ENCODE measurements around the gene NXPH1. TPM values are rescaled to one million over a fixed set of nuclear protein-coding genes. Genes with fewer than 3 reads are reported as not detected.

NXPH1 gene
- total RNA-seq, 1 experiment from 2014 or later, result 1.2 TPM

DNA sequence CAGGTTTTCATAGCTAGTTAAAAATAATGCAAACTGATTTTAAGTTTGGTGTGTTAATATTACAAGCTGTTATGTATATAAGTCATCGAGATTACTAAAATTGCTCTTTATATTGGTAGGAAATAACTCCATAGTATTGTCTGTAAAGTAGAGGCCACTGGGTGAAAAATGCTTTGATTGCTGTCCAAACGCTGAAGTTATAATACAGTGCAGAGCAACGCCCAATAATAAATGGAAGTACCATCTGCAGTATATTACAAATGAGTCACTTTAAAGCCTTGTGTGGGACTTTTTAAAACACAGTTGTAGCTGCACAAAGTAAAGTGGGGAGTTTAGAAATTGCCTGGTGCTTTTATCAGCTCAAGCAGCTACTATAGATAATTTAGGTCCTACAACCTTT is 196.1 kb downstream of the NXPH1 start:
- peaks cover 15% of the 10 kb centered on the region for H3K4me1 ChIP-seq
- H3K27ac Mint-ChIP-seq (ENCODE audit: unreplicated experiment), result no peak overlapping the region
- ChIA-PET CTCF (no interaction called here), POLR2A (no interaction called here)
- H3K4me3 ChIP-seq (ENCODE audit: low read depth, low read length), result no peak overlapping the region
- intact Hi-C loops (cut with micrococcal nuclease; ENCODE audit: unreplicated experiment), result no loop called here
- H3K36me3 ChIP-seq (ENCODE audit: control insufficient read depth, insufficient read depth, low read length), result no peaks in the 10 kb centered on the region
- no TSS peak for BruUV-seq (replicated peaks)
- H3K4me3 Mint-ChIP-seq (ENCODE audit: unreplicated experiment), result no peak overlapping the region
- no peak for DNase-seq
- H3K4me1 Mint-ChIP-seq (ENCODE audit: low read depth, unreplicated experiment), result peaks cover 2% of the 10 kb centered on the region
- peaks cover 2% of the 10 kb centered on the region for H3K9me3 Mint-ChIP-seq (ENCODE audit: unreplicated experiment)
- H3K9me3 ChIP-seq, result no peaks in the 10 kb centered on the region
- H3K27me3 Mint-ChIP-seq (ENCODE audit: insufficient read depth, unreplicated experiment), result no peaks in the 10 kb centered on the region
- H3K27me3 ChIP-seq (replicated peaks; ENCODE audit: control insufficient read depth, insufficient read depth, low read length), result no peaks in the 10 kb centered on the region
- no peaks in the 10 kb centered on the region for H3K36me3 Mint-ChIP-seq (ENCODE audit: insufficient read depth, unreplicated experiment)
- TF ChIP-seq CTCF (IDR thresholded peaks at IDR 0.05; ENCODE audit: insufficient read depth in 1 of 2, low read depth in 1 of 2, low read length in 1 of 2, severe bottlenecking in 1 of 2, unreplicated experiment in 1 of 2), result no peak

DNA sequence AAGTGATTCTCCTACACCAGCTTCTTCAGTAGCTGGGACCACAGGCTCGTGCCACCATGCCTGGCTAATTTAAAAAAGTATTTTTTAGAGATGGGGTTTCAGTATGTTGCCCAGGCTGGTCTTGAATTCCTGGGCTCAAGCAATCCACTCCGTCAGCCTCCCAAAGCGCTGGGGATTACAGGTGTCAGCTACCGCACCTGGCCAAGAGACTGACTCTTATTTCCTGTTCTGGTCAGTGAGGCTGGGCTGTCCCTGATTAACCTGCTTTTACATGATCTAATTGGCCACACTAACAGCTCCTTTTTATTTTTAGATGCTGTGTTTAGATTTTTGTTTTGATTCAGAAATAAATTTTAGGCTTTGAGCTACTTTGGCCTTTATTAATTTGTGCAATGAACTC is 203.9 kb downstream of the NXPH1 start:
- H3K36me3 Mint-ChIP-seq (ENCODE audit: insufficient read depth, unreplicated experiment), result no peaks in the 10 kb centered on the region
- no peaks in the 10 kb centered on the region for H3K9me3 Mint-ChIP-seq (ENCODE audit: unreplicated experiment)
- POLR2A ChIA-PET, result no interaction called here
- CTCF ChIA-PET, result no interaction called here
- no peaks in the 10 kb centered on the region for H3K27me3 Mint-ChIP-seq (ENCODE audit: insufficient read depth, unreplicated experiment)
- no peaks in the 10 kb centered on the region for H3K4me1 Mint-ChIP-seq (ENCODE audit: low read depth, unreplicated experiment)
- no peak overlapping the region for H3K4me3 ChIP-seq (ENCODE audit: low read depth, low read length)
- no peak for DNase-seq
- no TSS peak for BruUV-seq (replicated peaks)
- no peak overlapping the region for H3K27ac Mint-ChIP-seq (ENCODE audit: unreplicated experiment)
- no peaks in the 10 kb centered on the region for H3K4me1 ChIP-seq
- no peak for TF ChIP-seq CTCF (IDR thresholded peaks at IDR 0.05; ENCODE audit: insufficient read depth in 1 of 2, low read depth in 1 of 2, low read length in 1 of 2, severe bottlenecking in 1 of 2, unreplicated experiment in 1 of 2)
- H3K36me3 ChIP-seq (ENCODE audit: control insufficient read depth, insufficient read depth, low read length), result no peaks in the 10 kb centered on the region
- no peak overlapping the region for H3K4me3 Mint-ChIP-seq (ENCODE audit: unreplicated experiment)
- no peaks in the 10 kb centered on the region for H3K9me3 ChIP-seq
- no peaks in the 10 kb centered on the region for H3K27me3 ChIP-seq (replicated peaks; ENCODE audit: control insufficient read depth, insufficient read depth, low read length)
- intact Hi-C loops (cut with micrococcal nuclease; ENCODE audit: unreplicated experiment), result no loop called here

DNA sequence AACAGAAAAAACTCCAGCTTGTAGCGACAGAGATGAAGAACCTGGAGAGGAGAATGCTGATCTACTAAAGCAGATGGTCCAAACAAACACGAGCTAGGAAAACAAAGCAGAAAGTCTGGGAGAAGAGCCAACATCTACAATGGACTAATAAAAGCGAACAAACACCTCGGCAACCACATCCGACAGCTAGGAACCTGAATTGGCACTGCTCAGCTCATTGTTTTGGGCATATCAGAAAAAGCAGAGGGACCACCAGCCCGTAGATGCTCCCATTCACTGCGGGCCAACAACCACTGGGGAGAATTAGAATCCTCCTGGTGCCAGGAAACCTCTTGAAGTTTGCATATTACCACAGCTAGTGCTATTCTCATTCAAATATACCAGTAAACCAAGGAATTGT is 204.7 kb downstream of the NXPH1 start:
- POLR2A ChIA-PET, result no interaction called here
- H3K4me3 ChIP-seq (ENCODE audit: low read depth, low read length), result no peak overlapping the region
- no TSS peak for BruUV-seq (replicated peaks)

More for the DNA sequence above, 204.7 kb downstream of the NXPH1 start:
- no peaks in the 10 kb centered on the region for H3K4me1 Mint-ChIP-seq (ENCODE audit: low read depth, unreplicated experiment)
- H3K27me3 Mint-ChIP-seq (ENCODE audit: insufficient read depth, unreplicated experiment), result no peaks in the 10 kb centered on the region
- H3K4me1 ChIP-seq, result no peaks in the 10 kb centered on the region
- no peaks in the 10 kb centered on the region for H3K9me3 Mint-ChIP-seq (ENCODE audit: unreplicated experiment)
- intact Hi-C loops (cut with micrococcal nuclease; ENCODE audit: unreplicated experiment), result no loop called here
- TF ChIP-seq CTCF (IDR thresholded peaks at IDR 0.05; ENCODE audit: insufficient read depth in 1 of 2, low read depth in 1 of 2, low read length in 1 of 2, severe bottlenecking in 1 of 2, unreplicated experiment in 1 of 2), result no peak
- H3K4me3 Mint-ChIP-seq (ENCODE audit: unreplicated experiment), result no peak overlapping the region
- H3K36me3 ChIP-seq (ENCODE audit: control insufficient read depth, insufficient read depth, low read length), result no peaks in the 10 kb centered on the region
- H3K36me3 Mint-ChIP-seq (ENCODE audit: insufficient read depth, unreplicated experiment), result no peaks in the 10 kb centered on the region
- no peak overlapping the region for H3K27ac Mint-ChIP-seq (ENCODE audit: unreplicated experiment)
- DNase-seq, result no peak
- H3K27me3 ChIP-seq (replicated peaks; ENCODE audit: control insufficient read depth, insufficient read depth, low read length), result no peaks in the 10 kb centered on the region
- CTCF ChIA-PET, result no interaction called here
- no peaks in the 10 kb centered on the region for H3K9me3 ChIP-seq

Measured in Caco-2 (cell line).